H1 (cell line): Measurements from ENCODE around the gene CALML4. TPM values are rescaled to one million over a fixed set of nuclear protein-coding genes. Genes with fewer than 3 reads are reported as not detected.

Experiments
- CTCF ChIA-PET: fragments of 300-600 bp; sonication (Branson Sonifier 250); formaldehyde crosslinking; loops from one replicate; lab custom pipeline; 2021; ENCODE audit not compliant: partially characterized antibody; lab: Charles Lee
- POLR2A ChIA-PET: fragments of 300-600 bp; sonication (Branson Sonifier 250); formaldehyde crosslinking; loops from one replicate; lab custom pipeline; 2021; ENCODE audit warnings: inconsistent platforms; ENCODE audit not compliant: partially characterized antibody; lab: Charles Lee
- DNase-seq, 2 experiments: peaks; one replicate each; pipeline versions ENCODE4 v3.0.0 to v3.0.0-alpha.2; 2010 to 2022; ENCODE audit warnings: low spot score in 2 of 2, low read depth in 1 of 2, mixed read lengths in 1 of 2
- FAIRE-seq: peaks from 2 replicates; lab custom pipeline; 2011; peaks lifted over from hg19 to GRCh38; lab: Jason Lieb, UNC
- H2AFZ ChIP-seq: 2 replicates; pipeline ENCODE4 v1.8.1; 2012; ENCODE audit warnings: low read length, inconsistent platforms
- H2AK5ac ChIP-seq: 2 replicates; pipeline ENCODE4 v1.6.1; 2013; ENCODE audit warnings: low read depth, low read length
- H2BK120ac ChIP-seq: replicated peaks from 2 replicates; pipeline ENCODE3; 2013; ENCODE audit warnings: low read depth, low read length, inconsistent platforms
- H2BK12ac ChIP-seq: 2 replicates; pipeline ENCODE4 v1.6.1; 2013; ENCODE audit warnings: low read depth, low read length
- H2BK15ac ChIP-seq: 2 replicates; pipeline ENCODE4 v1.6.1; 2013; ENCODE audit warnings: low read length
- H2BK20ac ChIP-seq: 2 replicates; pipeline ENCODE4 v1.6.1; 2013; ENCODE audit warnings: low read length
- H2BK5ac ChIP-seq: 2 replicates; pipeline ENCODE4 v1.6.1; 2013; ENCODE audit warnings: low read depth, low read length
- H3K14ac ChIP-seq: 2 replicates; pipeline ENCODE4 v1.6.1; 2013; ENCODE audit warnings: inconsistent platforms; ENCODE audit not compliant: insufficient read length
- H3K18ac ChIP-seq: 2 replicates; pipeline ENCODE4 v1.6.1; 2013; ENCODE audit warnings: low read length; ENCODE audit errors: extremely low read depth
- H3K23ac ChIP-seq: 2 replicates; pipeline ENCODE4 v1.6.1; 2013; ENCODE audit warnings: inconsistent platforms; ENCODE audit not compliant: insufficient read length
- H3K23me2 ChIP-seq: 2 replicates; pipeline ENCODE4 v1.6.1; 2013; ENCODE audit warnings: low read depth, low read length
- H3K27ac ChIP-seq: 2 replicates; pipeline ENCODE4 v1.6.1; 2011; ENCODE audit warnings: low read depth, low read length, inconsistent platforms
- H3K27me3 ChIP-seq, 4 experiments: replicated peaks in 1 of 4; 1 replicate in 1 of 4; 2 replicates in 3 of 4; pipeline versions ENCODE4 v1.6.1 to v1.8.1; 2011 to 2013; ENCODE audit warnings: low read length in 3 of 4, mild to moderate bottlenecking in 3 of 4, inconsistent platforms in 2 of 4, mixed read lengths in 2 of 4, moderate library complexity in 1 of 4; ENCODE audit not compliant: control insufficient read depth in 3 of 4, insufficient read depth in 3 of 4; ENCODE audit errors: extremely low read depth in 1 of 4
- H3K36me3 ChIP-seq, 4 experiments: 2 replicates each; pipeline versions ENCODE4 v1.6.1 to v1.8.1; 2011 to 2013; ENCODE audit warnings: mild to moderate bottlenecking in 4 of 4, low read length in 3 of 4, moderate library complexity in 2 of 4, control low read depth in 1 of 4, inconsistent platforms in 1 of 4; ENCODE audit not compliant: insufficient read depth in 4 of 4, control insufficient read depth in 2 of 4
- H3K4ac ChIP-seq: replicated peaks from 2 replicates; pipeline ENCODE3; 2013; ENCODE audit warnings: low read length, low read depth, mixed read lengths, inconsistent platforms; ENCODE audit not compliant: insufficient read length
- H3K4me1 ChIP-seq, 4 experiments: replicated peaks in 1 of 4; 1 replicate in 1 of 4; 2 replicates in 3 of 4; pipeline versions ENCODE4 v1.6.1 to v1.8.1; 2011 to 2013; ENCODE audit warnings: low read length in 3 of 4, inconsistent platforms in 2 of 4, mixed read lengths in 1 of 4; ENCODE audit not compliant: insufficient read depth in 4 of 4, control insufficient read depth in 3 of 4
- H3K4me2 ChIP-seq, 2 experiments: 2 replicates each; pipeline versions ENCODE4 v1.6.1 to v1.8.1; 2011 to 2013; ENCODE audit warnings: low read depth in 2 of 2, low read length in 2 of 2, control low read depth in 1 of 2, inconsistent platforms in 1 of 2, mild to moderate bottlenecking in 1 of 2; ENCODE audit not compliant: insufficient read depth in 1 of 2
- H3K4me3 ChIP-seq, 4 experiments: fragments of 200-600, 300-600 bp in 1 of 4; sonication (generic), shearing (Covaris generic), sonication (Bioruptor Twin) in 1 of 4; 2 replicates each; pipeline versions ENCODE4 v1.5.1 to v1.8.1; 2011 to 2016; ENCODE audit warnings: low read length in 4 of 4, low read depth in 3 of 4, control low read depth in 2 of 4, inconsistent platforms in 2 of 4, mild to moderate bottlenecking in 2 of 4, mixed read lengths in 1 of 4, moderate library complexity in 1 of 4; ENCODE audit not compliant: insufficient read depth in 2 of 4; ENCODE audit errors: extremely low read depth in 1 of 4
- H3K56ac ChIP-seq: replicated peaks from 2 replicates; pipeline ENCODE3; 2013; ENCODE audit warnings: low read depth, mild to moderate bottlenecking, mixed read lengths, low read length, inconsistent platforms; ENCODE audit not compliant: insufficient read length
- H3K79me1 ChIP-seq: 2 replicates; pipeline ENCODE4 v1.6.1; 2013; ENCODE audit warnings: low read depth, low read length, control low read depth
- H3K79me2 ChIP-seq, 2 experiments: 2 replicates each; pipeline versions ENCODE4 v1.6.1 to v1.8.1; 2012 to 2013; ENCODE audit warnings: low read length in 2 of 2, mild to moderate bottlenecking in 2 of 2, inconsistent platforms in 1 of 2; ENCODE audit not compliant: insufficient read depth in 2 of 2, control insufficient read depth in 1 of 2
- H3K9ac ChIP-seq, 4 experiments: replicated peaks in 1 of 4; 1 replicate in 1 of 4; 2 replicates in 3 of 4; pipeline versions ENCODE4 v1.6.1 to v1.8.1; 2011 to 2013; ENCODE audit warnings: low read depth in 3 of 4, low read length in 3 of 4, control low read depth in 2 of 4, mild to moderate bottlenecking in 2 of 4, moderate library complexity in 2 of 4, inconsistent platforms in 1 of 4; ENCODE audit errors: extremely low read depth in 1 of 4
- H3K9me3 ChIP-seq, 2 experiments: 2 replicates each; pipeline versions ENCODE4 v1.6.1 to v1.8.1; 2012 to 2013; ENCODE audit warnings: mild to moderate bottlenecking in 2 of 2, moderate library complexity in 2 of 2, control low read depth in 1 of 2, inconsistent platforms in 1 of 2, low read depth in 1 of 2, low read length in 1 of 2, mixed read lengths in 1 of 2; ENCODE audit not compliant: insufficient read depth in 2 of 2
- H4K20me1 ChIP-seq, 2 experiments: replicated peaks in 1 of 2; 2 replicates each; pipeline versions ENCODE3 to v1.8.1; 2011 to 2013; ENCODE audit warnings: inconsistent platforms in 2 of 2, low read length in 2 of 2, mild to moderate bottlenecking in 1 of 2; ENCODE audit not compliant: insufficient read depth in 2 of 2, control insufficient read depth in 1 of 2
- H4K5ac ChIP-seq: 2 replicates; pipeline ENCODE4 v1.6.1; 2013; ENCODE audit warnings: low read length, low read depth, mixed read lengths, inconsistent platforms; ENCODE audit not compliant: insufficient read length
- H4K8ac ChIP-seq: 2 replicates; pipeline ENCODE4 v1.8.0; 2013; ENCODE audit warnings: mild to moderate bottlenecking, moderate library complexity, low read length, inconsistent platforms; ENCODE audit not compliant: insufficient read depth; ENCODE audit errors: extremely low read depth
- H4K91ac ChIP-seq: replicated peaks from 2 replicates; pipeline ENCODE3; 2013; ENCODE audit warnings: low read length, mixed read lengths, inconsistent platforms; ENCODE audit not compliant: insufficient read length
- BACH1 ChIP-seq: IDR thresholded peaks from 2 replicates; pipeline ENCODE4 v1.6.1; 2012; ENCODE audit warnings: low read length, improper control_type of control experiment
- CEBPB ChIP-seq: IDR thresholded peaks from 2 replicates; pipeline ENCODE4 v1.6.1; 2012; ENCODE audit warnings: low read depth, low read length
- E2F6 ChIP-seq: IDR thresholded peaks from 2 replicates; pipeline ENCODE4 v1.6.1; 2012; ENCODE audit warnings: inconsistent platforms
- RFX5 ChIP-seq: IDR thresholded peaks from 2 replicates; pipeline ENCODE4 v1.6.1; 2011; ENCODE audit warnings: low read depth, low read length, improper control_type of control experiment, borderline replicate concordance
- RNF2 ChIP-seq: fragments of 200-900, 300-1000 bp; sonication (generic); IDR thresholded peaks from 2 replicates; pipeline ENCODE4 v1.7.1; 2016; ENCODE audit warnings: borderline replicate concordance, low read depth, mild to moderate bottlenecking, antibody characterized with exemption, low read length; ENCODE audit not compliant: poor library complexity, severe bottlenecking; ENCODE audit errors: missing control alignments
- SIRT6 ChIP-seq: IDR thresholded peaks from one replicate; pipeline ENCODE4 v1.7.1; 2012; ENCODE audit warnings: low read length, inconsistent platforms
- ZNF274 ChIP-seq: IDR thresholded peaks from 2 replicates; pipeline ENCODE4 v1.7.0; 2012; ENCODE audit warnings: low read length, borderline replicate concordance; ENCODE audit errors: extremely low read depth
- WGBS, 2 experiments: shearing (Covaris generic) in 1 of 2; methylation state at CpG; one replicate each; pipeline versions ENCODE4 v1.1.6 to v1.1.7; 2013 to 2015; ENCODE audit warnings: low lambda C conversion rate in 2 of 2, mixed read lengths in 2 of 2, inconsistent platforms in 1 of 2, low coverage in 1 of 2, missing lambda C conversion rate in 1 of 2; ENCODE audit not compliant: insufficient replicate concordance in 2 of 2, insufficient coverage in 1 of 2, insufficient read length in 1 of 2; ENCODE audit errors: extremely low coverage in 1 of 2, missing lambda C conversion rate in 1 of 2; 5-methylcytosine and 5-hydroxymethylcytosine counted together
- polyA plus RNA-seq, 7 experiments: library from polyadenylated mRNA; depleted of rRNA in 3 of 7; stranded (reverse) in 5 of 7; unstranded in 2 of 7; fragments of >200 nt in 5 of 7; fragments of 200-250 nt in 2 of 7; gene quantifications; 1 replicate in 5 of 7; 2 replicates in 1 of 7; 4 replicates in 1 of 7; pipeline versions ENCODE4 v1.2.1 to v1.2.3, GENCODE V29; 2011 to 2013; ENCODE audit warnings: missing spikeins in 2 of 7, mixed read lengths in 2 of 7
- total RNA-seq: library from RNA; stranded (reverse); fragmentation: NEBNext Ultra II Directional; extraction: Animal tissue kit (Norgen Biotek cat#: 25700); gene quantifications from 2 replicates; pipeline ENCODE4 v1.2.1, GENCODE V29; 2021

CALML4 gene
- total and polyA plus RNA-seq, 2 of the 8 experiments (the other 6 are each of a cell fraction or from before 2014, with no cell fraction given): 3.8 to 12.5 TPM

- Histone ChIP-seq H3K23ac (no peak overlapping the region), H4K5ac (no peak overlapping the region), H4K20me1 (no peaks in the 10 kb centered on the region), H3K9ac (no peak overlapping the region), H3K14ac (no peak overlapping the region), H3K9me3 (no peaks in the 10 kb centered on the region), H3K4me2 (no peak overlapping the region), H3K27ac (no peak overlapping the region), H4K8ac (no peak overlapping the region), H3K23me2 (no peaks in the 10 kb centered on the region), H3K18ac (no peak overlapping the region), H2AK5ac (no peak overlapping the region), H3K36me3 (no peaks in the 10 kb centered on the region; a peak in 1 of 8 replicates), H3K79me1 (no peaks in the 10 kb centered on the region), H3K56ac (no peak overlapping the region), H2BK20ac (no peak overlapping the region), H3K4me3 (no peak overlapping the region), H4K91ac (no peak overlapping the region), H2BK120ac (no peak overlapping the region), H2BK12ac (no peak overlapping the region), H2BK15ac (no peak overlapping the region), H3K4me1 (no peaks in the 10 kb centered on the region), H3K79me2 (no peaks in the 10 kb centered on the region), H3K4ac (no peak overlapping the region), H2AFZ (no peak overlapping the region), H2BK5ac (no peak overlapping the region), H3K27me3 (no peaks in the 10 kb centered on the region)
- CTCF ChIA-PET: interaction anchor here (0.7 to 4.8 kb wide), 9 partner anchors 11 to 298 kb away, joined by 3 to 33 read pairs (median 5); no protein-coding TSS in a partner anchor
- POLR2A ChIA-PET: interaction anchor here (0.8 kb wide), 1 partner anchor 62 kb away, joined by 3 read pairs; no protein-coding TSS in a partner anchor
- TF ChIP-seq RFX5: no peak
- TF ChIP-seq ZNF274: no peak
- TF ChIP-seq SIRT6: no peak
- 0 out of 2 replicates have a peak, but pooled peaks have one; percentile 15 for TF ChIP-seq CEBPB
- TF ChIP-seq BACH1: no peak
- TF ChIP-seq RNF2: no peak
- no peak for TF ChIP-seq E2F6
- WGBS, 2 experiments: 82% methylated on average over 2 of the region's 2 CpGs; no CpG with 5 or more reads in 1 of the 2 experiments
- FAIRE-seq: no peak
- DNase-seq: no peak
Observed at GRCh38 chr15:68152342-68152741, 52.8 kb downstream of the CALML4 start.
